GM21717 (cell line): ENCODE results near the gene ELP6.
"Not testable (repeated sequence)": the region's sequence is repeated elsewhere in the genome, so short reads cannot be mapped to it uniquely, and the experiment has no call there.

ENCODE experiments used
- ATAC-seq: cut with Tn5 transposase; IDR thresholded peaks from one replicate; pipeline ENCODE4 v1.9.1; 2021; ENCODE audit warnings: mild to moderate bottlenecking, moderate library complexity; ENCODE audit not compliant: unreplicated experiment

ELP6 gene

DNA sequence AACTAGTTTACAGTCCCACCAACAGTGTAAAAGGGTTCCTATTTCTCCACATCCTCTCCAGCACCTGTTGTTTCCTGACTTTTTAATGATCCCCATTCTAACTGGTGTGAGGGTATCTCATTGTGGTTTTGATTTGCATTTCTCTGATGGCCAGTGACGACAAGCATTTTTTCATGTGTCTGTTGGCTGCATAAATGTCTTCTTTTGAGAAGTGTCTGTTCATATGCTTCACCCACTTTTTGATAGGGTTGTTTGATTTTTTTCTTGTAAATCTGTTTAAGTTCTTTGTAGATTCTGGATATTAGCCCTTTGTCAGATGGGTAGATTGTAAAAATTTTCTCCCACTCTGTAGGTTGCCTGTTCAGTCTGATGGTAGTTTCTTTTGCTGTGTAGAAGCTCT, 45.2 kb downstream of the ELP6 start:
- ATAC-seq = not testable (repeated sequence)

DNA sequence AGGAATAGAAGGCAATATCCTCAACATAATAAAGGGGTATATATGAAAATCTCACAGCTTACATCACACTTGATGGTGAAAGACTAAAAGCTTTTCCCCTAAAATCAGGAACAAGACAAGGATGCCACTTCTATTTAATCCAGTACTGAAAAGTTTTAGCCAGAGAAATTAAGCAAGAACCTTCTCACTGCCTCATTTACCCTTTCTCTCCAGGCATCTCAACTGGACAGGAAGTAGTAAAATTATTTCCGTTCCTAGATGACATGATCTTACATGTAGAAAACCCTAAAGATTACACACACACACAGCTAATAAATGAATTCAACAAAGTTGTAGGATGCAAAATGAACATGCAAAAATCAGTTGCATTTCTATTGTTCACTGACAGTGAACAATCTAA, 48.9 kb downstream of the ELP6 start:
- no peak for ATAC-seq

DNA sequence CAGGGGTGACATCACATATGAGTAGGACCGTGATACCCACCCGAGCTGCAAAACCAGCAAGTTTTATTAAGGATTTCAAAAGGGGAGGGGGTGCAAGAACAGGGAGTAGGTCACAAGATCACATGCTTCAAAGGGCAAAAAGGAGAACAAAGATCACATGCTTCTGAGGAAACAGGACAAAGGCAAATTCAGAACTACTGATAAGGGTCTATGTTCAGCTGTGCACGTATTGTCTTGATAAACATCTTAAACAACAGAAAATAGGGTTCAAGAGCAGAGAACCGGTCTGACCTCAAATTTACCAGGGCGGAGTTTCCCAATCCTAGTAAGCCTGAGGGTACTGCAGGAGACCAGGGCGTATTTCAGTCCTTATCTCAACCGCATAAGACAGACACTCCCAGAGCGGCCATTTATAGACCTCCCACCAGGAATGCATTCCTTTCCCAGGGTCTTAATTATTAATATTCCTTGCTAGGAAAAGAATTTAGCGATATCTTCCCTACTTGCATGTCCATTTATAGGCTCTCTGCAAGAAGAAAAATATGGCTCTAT, 53.9 kb downstream of the ELP6 start:
- ATAC-seq = not testable (repeated sequence)

DNA sequence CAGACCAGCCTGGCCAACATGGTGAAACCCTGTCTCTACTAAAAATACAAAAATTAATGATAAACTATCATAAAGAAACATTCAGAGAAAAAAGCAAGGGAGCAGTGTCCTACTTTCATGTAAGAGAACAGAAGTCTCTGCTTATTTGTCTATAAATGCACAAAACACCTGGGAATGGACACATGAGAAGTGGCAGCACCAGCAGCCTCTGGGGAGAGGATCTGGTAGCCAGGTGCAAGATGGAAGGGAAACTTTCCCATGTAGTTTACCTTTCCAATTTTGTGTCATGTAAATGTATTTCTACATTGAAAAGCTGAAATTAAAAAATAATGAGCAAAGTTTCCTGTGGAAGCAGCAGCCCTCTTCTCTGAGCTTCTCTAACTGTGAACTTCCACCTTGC, 56.5 kb downstream of the ELP6 start:
- ATAC-seq = no peak

DNA sequence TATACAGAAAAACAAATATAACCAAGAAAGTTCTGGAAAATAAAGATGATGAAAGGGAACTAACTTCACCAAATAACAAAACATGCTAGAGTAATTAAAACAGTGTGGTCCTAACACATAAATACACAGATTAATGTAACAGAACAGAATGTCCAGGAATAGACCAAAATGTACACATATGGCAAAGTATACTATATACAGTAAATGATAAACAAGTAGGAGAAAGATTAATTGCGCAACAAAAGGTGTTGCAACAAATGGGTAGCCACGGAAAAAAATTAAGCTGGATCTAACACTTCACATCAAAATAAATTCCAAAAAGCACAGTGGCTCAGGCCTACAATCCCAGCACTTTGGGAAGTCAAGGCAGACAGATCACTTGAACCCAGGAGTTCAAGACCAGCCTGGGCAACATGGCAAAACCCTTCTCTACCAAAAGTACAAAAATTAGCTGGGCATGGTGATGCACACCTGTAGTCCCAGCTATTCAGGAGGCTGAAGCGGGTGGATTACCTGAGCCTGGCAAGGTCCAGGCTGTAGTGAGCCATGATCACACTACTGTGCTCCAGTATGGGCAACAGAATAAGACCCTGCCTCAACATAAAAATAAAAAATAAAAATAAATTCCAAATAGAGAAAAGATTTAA, 57.6 kb downstream of the ELP6 start:
- ATAC-seq = no peak

DNA sequence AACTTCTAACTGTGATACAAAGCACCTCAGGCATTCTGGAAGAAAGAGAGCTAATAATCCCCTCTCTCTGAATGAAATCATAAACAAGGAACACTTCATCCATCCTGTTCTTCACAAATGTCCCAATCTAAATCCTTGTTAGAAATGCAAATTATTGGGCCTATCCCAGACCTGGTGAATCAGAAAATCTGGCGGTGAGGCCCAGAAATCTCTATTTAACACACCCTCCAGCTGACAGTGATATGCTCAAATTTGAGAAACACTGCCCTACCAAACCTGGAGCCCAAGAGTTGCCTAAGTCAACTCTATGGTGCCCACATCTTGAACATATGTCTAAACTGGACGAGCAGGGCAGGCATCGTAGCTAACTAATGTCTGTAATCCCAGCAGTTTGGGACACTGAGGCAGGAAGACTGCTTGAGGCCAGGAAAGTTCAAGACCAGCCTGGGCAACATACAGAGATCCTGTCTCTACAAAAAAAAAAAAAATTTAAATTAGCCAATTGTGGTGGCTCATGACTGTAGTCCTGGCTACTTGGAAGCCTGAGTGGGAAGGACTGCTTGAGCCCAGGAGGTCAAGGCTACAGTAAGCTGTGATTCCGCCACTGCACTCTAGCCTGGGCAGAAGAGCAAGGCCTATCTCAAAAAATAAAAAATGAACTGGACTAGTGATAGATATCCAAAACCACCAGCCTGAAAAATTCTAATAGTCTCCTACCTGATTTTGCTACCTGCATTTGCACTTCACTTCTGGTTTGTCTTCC, 60.9 kb downstream of the ELP6 start:
- ATAC-seq = no peak
